H1 (cell line): ENCODE data around the gene SLC43A3. TPM values are rescaled to one million over a fixed set of nuclear protein-coding genes. Genes with fewer than 3 reads are reported as not detected.

Source experiments
- CTCF ChIA-PET: fragments of 300-600 bp; sonication (Branson Sonifier 250); formaldehyde crosslinking; loops from one replicate; lab custom pipeline; 2021; ENCODE audit not compliant: partially characterized antibody; lab: Charles Lee
- POLR2A ChIA-PET: fragments of 300-600 bp; sonication (Branson Sonifier 250); formaldehyde crosslinking; loops from one replicate; lab custom pipeline; 2021; ENCODE audit warnings: inconsistent platforms; ENCODE audit not compliant: partially characterized antibody; lab: Charles Lee
- DNase-seq, 2 experiments: peaks; one replicate each; pipeline versions ENCODE4 v3.0.0 to v3.0.0-alpha.2; 2010 to 2022; ENCODE audit warnings: low spot score in 2 of 2, low read depth in 1 of 2, mixed read lengths in 1 of 2
- FAIRE-seq: peaks from 2 replicates; lab custom pipeline; 2011; peaks lifted over from hg19 to GRCh38; lab: Jason Lieb, UNC
- H2AFZ ChIP-seq: 2 replicates; pipeline ENCODE4 v1.8.1; 2012; ENCODE audit warnings: low read length, inconsistent platforms
- H2AK5ac ChIP-seq: 2 replicates; pipeline ENCODE4 v1.6.1; 2013; ENCODE audit warnings: low read depth, low read length
- H2BK120ac ChIP-seq: replicated peaks from 2 replicates; pipeline ENCODE3; 2013; ENCODE audit warnings: low read depth, low read length, inconsistent platforms
- H2BK12ac ChIP-seq: 2 replicates; pipeline ENCODE4 v1.6.1; 2013; ENCODE audit warnings: low read depth, low read length
- H2BK15ac ChIP-seq: 2 replicates; pipeline ENCODE4 v1.6.1; 2013; ENCODE audit warnings: low read length
- H2BK20ac ChIP-seq: 2 replicates; pipeline ENCODE4 v1.6.1; 2013; ENCODE audit warnings: low read length
- H2BK5ac ChIP-seq: 2 replicates; pipeline ENCODE4 v1.6.1; 2013; ENCODE audit warnings: low read depth, low read length
- H3K14ac ChIP-seq: 2 replicates; pipeline ENCODE4 v1.6.1; 2013; ENCODE audit warnings: inconsistent platforms; ENCODE audit not compliant: insufficient read length
- H3K18ac ChIP-seq: 2 replicates; pipeline ENCODE4 v1.6.1; 2013; ENCODE audit warnings: low read length; ENCODE audit errors: extremely low read depth
- H3K23ac ChIP-seq: 2 replicates; pipeline ENCODE4 v1.6.1; 2013; ENCODE audit warnings: inconsistent platforms; ENCODE audit not compliant: insufficient read length
- H3K23me2 ChIP-seq: 2 replicates; pipeline ENCODE4 v1.6.1; 2013; ENCODE audit warnings: low read depth, low read length
- H3K27ac ChIP-seq: 2 replicates; pipeline ENCODE4 v1.6.1; 2011; ENCODE audit warnings: low read depth, low read length, inconsistent platforms
- H3K27me3 ChIP-seq, 4 experiments: replicated peaks in 1 of 4; 1 replicate in 1 of 4; 2 replicates in 3 of 4; pipeline versions ENCODE4 v1.6.1 to v1.8.1; 2011 to 2013; ENCODE audit warnings: low read length in 3 of 4, mild to moderate bottlenecking in 3 of 4, inconsistent platforms in 2 of 4, mixed read lengths in 2 of 4, moderate library complexity in 1 of 4; ENCODE audit not compliant: control insufficient read depth in 3 of 4, insufficient read depth in 3 of 4; ENCODE audit errors: extremely low read depth in 1 of 4
- H3K36me3 ChIP-seq, 4 experiments: 2 replicates each; pipeline versions ENCODE4 v1.6.1 to v1.8.1; 2011 to 2013; ENCODE audit warnings: mild to moderate bottlenecking in 4 of 4, low read length in 3 of 4, moderate library complexity in 2 of 4, control low read depth in 1 of 4, inconsistent platforms in 1 of 4; ENCODE audit not compliant: insufficient read depth in 4 of 4, control insufficient read depth in 2 of 4
- H3K4ac ChIP-seq: replicated peaks from 2 replicates; pipeline ENCODE3; 2013; ENCODE audit warnings: low read length, low read depth, mixed read lengths, inconsistent platforms; ENCODE audit not compliant: insufficient read length
- H3K4me1 ChIP-seq, 4 experiments: replicated peaks in 1 of 4; 1 replicate in 1 of 4; 2 replicates in 3 of 4; pipeline versions ENCODE4 v1.6.1 to v1.8.1; 2011 to 2013; ENCODE audit warnings: low read length in 3 of 4, inconsistent platforms in 2 of 4, mixed read lengths in 1 of 4; ENCODE audit not compliant: insufficient read depth in 4 of 4, control insufficient read depth in 3 of 4
- H3K4me2 ChIP-seq, 2 experiments: 2 replicates each; pipeline versions ENCODE4 v1.6.1 to v1.8.1; 2011 to 2013; ENCODE audit warnings: low read depth in 2 of 2, low read length in 2 of 2, control low read depth in 1 of 2, inconsistent platforms in 1 of 2, mild to moderate bottlenecking in 1 of 2; ENCODE audit not compliant: insufficient read depth in 1 of 2
- H3K4me3 ChIP-seq, 4 experiments: fragments of 200-600, 300-600 bp in 1 of 4; sonication (generic), shearing (Covaris generic), sonication (Bioruptor Twin) in 1 of 4; 2 replicates each; pipeline versions ENCODE4 v1.5.1 to v1.8.1; 2011 to 2016; ENCODE audit warnings: low read length in 4 of 4, low read depth in 3 of 4, control low read depth in 2 of 4, inconsistent platforms in 2 of 4, mild to moderate bottlenecking in 2 of 4, mixed read lengths in 1 of 4, moderate library complexity in 1 of 4; ENCODE audit not compliant: insufficient read depth in 2 of 4; ENCODE audit errors: extremely low read depth in 1 of 4
- H3K56ac ChIP-seq: replicated peaks from 2 replicates; pipeline ENCODE3; 2013; ENCODE audit warnings: low read depth, mild to moderate bottlenecking, mixed read lengths, low read length, inconsistent platforms; ENCODE audit not compliant: insufficient read length
- H3K79me1 ChIP-seq: 2 replicates; pipeline ENCODE4 v1.6.1; 2013; ENCODE audit warnings: low read depth, low read length, control low read depth
- H3K79me2 ChIP-seq, 2 experiments: 2 replicates each; pipeline versions ENCODE4 v1.6.1 to v1.8.1; 2012 to 2013; ENCODE audit warnings: low read length in 2 of 2, mild to moderate bottlenecking in 2 of 2, inconsistent platforms in 1 of 2; ENCODE audit not compliant: insufficient read depth in 2 of 2, control insufficient read depth in 1 of 2
- H3K9ac ChIP-seq, 4 experiments: replicated peaks in 1 of 4; 1 replicate in 1 of 4; 2 replicates in 3 of 4; pipeline versions ENCODE4 v1.6.1 to v1.8.1; 2011 to 2013; ENCODE audit warnings: low read depth in 3 of 4, low read length in 3 of 4, control low read depth in 2 of 4, mild to moderate bottlenecking in 2 of 4, moderate library complexity in 2 of 4, inconsistent platforms in 1 of 4; ENCODE audit errors: extremely low read depth in 1 of 4
- H3K9me3 ChIP-seq, 2 experiments: 2 replicates each; pipeline versions ENCODE4 v1.6.1 to v1.8.1; 2012 to 2013; ENCODE audit warnings: mild to moderate bottlenecking in 2 of 2, moderate library complexity in 2 of 2, control low read depth in 1 of 2, inconsistent platforms in 1 of 2, low read depth in 1 of 2, low read length in 1 of 2, mixed read lengths in 1 of 2; ENCODE audit not compliant: insufficient read depth in 2 of 2
- H4K20me1 ChIP-seq, 2 experiments: replicated peaks in 1 of 2; 2 replicates each; pipeline versions ENCODE3 to v1.8.1; 2011 to 2013; ENCODE audit warnings: inconsistent platforms in 2 of 2, low read length in 2 of 2, mild to moderate bottlenecking in 1 of 2; ENCODE audit not compliant: insufficient read depth in 2 of 2, control insufficient read depth in 1 of 2
- H4K5ac ChIP-seq: 2 replicates; pipeline ENCODE4 v1.6.1; 2013; ENCODE audit warnings: low read length, low read depth, mixed read lengths, inconsistent platforms; ENCODE audit not compliant: insufficient read length
- H4K8ac ChIP-seq: 2 replicates; pipeline ENCODE4 v1.8.0; 2013; ENCODE audit warnings: mild to moderate bottlenecking, moderate library complexity, low read length, inconsistent platforms; ENCODE audit not compliant: insufficient read depth; ENCODE audit errors: extremely low read depth
- H4K91ac ChIP-seq: replicated peaks from 2 replicates; pipeline ENCODE3; 2013; ENCODE audit warnings: low read length, mixed read lengths, inconsistent platforms; ENCODE audit not compliant: insufficient read length
- BACH1 ChIP-seq: IDR thresholded peaks from 2 replicates; pipeline ENCODE4 v1.6.1; 2012; ENCODE audit warnings: low read length, improper control_type of control experiment
- CBX5 ChIP-seq: fragments of 300-800, 300-1000 bp; sonication (generic); IDR thresholded peaks from 2 replicates; pipeline ENCODE4 v1.7.1; 2016; ENCODE audit warnings: antibody characterized with exemption, low read length, low read depth
- polyA plus RNA-seq, 7 experiments: library from polyadenylated mRNA; depleted of rRNA in 3 of 7; stranded (reverse) in 5 of 7; unstranded in 2 of 7; fragments of >200 nt in 5 of 7; fragments of 200-250 nt in 2 of 7; gene quantifications; 1 replicate in 5 of 7; 2 replicates in 1 of 7; 4 replicates in 1 of 7; pipeline versions ENCODE4 v1.2.1 to v1.2.3, GENCODE V29; 2011 to 2013; ENCODE audit warnings: missing spikeins in 2 of 7, mixed read lengths in 2 of 7
- total RNA-seq: library from RNA; stranded (reverse); fragmentation: NEBNext Ultra II Directional; extraction: Animal tissue kit (Norgen Biotek cat#: 25700); gene quantifications from 2 replicates; pipeline ENCODE4 v1.2.1, GENCODE V29; 2021

SLC43A3 gene
- total and polyA plus RNA-seq, 2 of the 8 experiments (the other 6 are each of a cell fraction or from before 2014, with no cell fraction given), result 31.8 to 67.8 TPM

GRCh38 chr11:57410287-57410686 lies 16.6 kb downstream of the SLC43A3 start:
- ChIA-PET POLR2A (no interaction called here), CTCF (interaction anchor here (1.4 kb wide), 1 partner anchor 65 kb away, joined by 6 read pairs; no protein-coding TSS in a partner anchor)
- no peaks in the 10 kb centered on the region for H3K79me2 ChIP-seq
- peaks cover 0 to 5% of the 10 kb centered on the region in 2 experiments for H4K20me1 ChIP-seq
- no peaks in the 10 kb centered on the region; the same call in 1 of the 2 replicates for H3K79me1 ChIP-seq
- H3K36me3 ChIP-seq, result peaks cover 15 to 47% (median 34%) of the 10 kb centered on the region in 4 experiments; a peak in 7 of 8 replicates
- no peaks in the 10 kb centered on the region for H3K23me2 ChIP-seq
- DNase-seq, result no peak
- H3K56ac ChIP-seq, result no peak overlapping the region
- no peak overlapping the region for H3K18ac ChIP-seq
- no peaks in the 10 kb centered on the region for H3K9me3 ChIP-seq
- no peaks in the 10 kb centered on the region; a peak in 2 of 7 replicates for H3K4me1 ChIP-seq
- H3K27ac ChIP-seq, result no peak overlapping the region
- no peak overlapping the region for H3K9ac ChIP-seq
- no peak overlapping the region for H4K5ac ChIP-seq
- no peak overlapping the region for H2BK120ac ChIP-seq
- TF ChIP-seq BACH1 (no peak), CBX5 (no peak)
- FAIRE-seq, result no peak
- H3K23ac ChIP-seq, result no peak overlapping the region
- H2BK15ac ChIP-seq, result no peak overlapping the region
- H2BK12ac ChIP-seq, result no peak overlapping the region
- H3K4me3 ChIP-seq, result no peak overlapping the region
- H3K27me3 ChIP-seq, result no peaks in the 10 kb centered on the region
- H2BK5ac ChIP-seq, result no peak overlapping the region
- H3K14ac ChIP-seq, result no peak overlapping the region
- no peak overlapping the region for H2BK20ac ChIP-seq
- H2AFZ ChIP-seq, result no peak overlapping the region
- no peak overlapping the region for H3K4me2 ChIP-seq
- no peak overlapping the region for H4K8ac ChIP-seq
- H3K4ac ChIP-seq, result no peak overlapping the region
- no peak overlapping the region for H4K91ac ChIP-seq
- no peak overlapping the region for H2AK5ac ChIP-seq
